Trophoblast cell (in vitro differentiated cells and primary cell): ENCODE data around the gene PAIP1. TPM values are rescaled to one million over a fixed set of nuclear protein-coding genes. Genes with fewer than 3 reads are reported as not detected.

Source experiments
- DNase-seq, 2 donors: peaks; one replicate each; pipeline ENCODE4 v3.0.0-alpha.2; 2016
- H2AFZ ChIP-seq: 2 replicates; pipeline ENCODE4 v1.6.1; 2013; ENCODE audit warnings: low read length, moderate library complexity, mild to moderate bottlenecking; ENCODE audit not compliant: insufficient read depth, poor library complexity
- H2AK5ac ChIP-seq: 2 replicates; pipeline ENCODE4 v1.6.1; 2013; ENCODE audit warnings: mild to moderate bottlenecking, low read length
- H2BK120ac ChIP-seq: 2 replicates; pipeline ENCODE4 v1.6.1; 2013; ENCODE audit warnings: low read length, mild to moderate bottlenecking, moderate library complexity; ENCODE audit not compliant: insufficient read depth, poor library complexity
- H2BK12ac ChIP-seq: 2 replicates; pipeline ENCODE4 v1.6.1; 2013; ENCODE audit warnings: mild to moderate bottlenecking, low read length, moderate library complexity
- H2BK5ac ChIP-seq: 2 replicates; pipeline ENCODE4 v1.6.1; 2013; ENCODE audit warnings: low read length, low read depth, moderate library complexity, mild to moderate bottlenecking; ENCODE audit not compliant: poor library complexity
- H3K14ac ChIP-seq: 2 replicates; pipeline ENCODE4 v1.6.1; 2013; ENCODE audit warnings: mild to moderate bottlenecking, low read length
- H3K18ac ChIP-seq: 2 replicates; pipeline ENCODE4 v1.6.1; 2013; ENCODE audit warnings: mild to moderate bottlenecking, low read length
- H3K23ac ChIP-seq: 2 replicates; pipeline ENCODE4 v1.6.1; 2013; ENCODE audit warnings: low read length
- H3K27ac ChIP-seq: 2 replicates; pipeline ENCODE4 v1.5.1; 2013; ENCODE audit warnings: low read depth, mild to moderate bottlenecking, inconsistent platforms, low read length, moderate library complexity
- H3K27me3 ChIP-seq: 2 replicates; pipeline ENCODE4 v1.6.1; 2013; ENCODE audit warnings: inconsistent platforms, mild to moderate bottlenecking, low read length, moderate library complexity; ENCODE audit not compliant: insufficient read depth
- H3K36me3 ChIP-seq, 2 experiments: 1 replicate in 1 of 2; 2 replicates in 1 of 2; pipeline ENCODE4 v1.6.1; 2013; ENCODE audit warnings: low read length in 2 of 2, mild to moderate bottlenecking in 2 of 2, moderate library complexity in 1 of 2; ENCODE audit not compliant: insufficient read depth in 2 of 2, control insufficient read depth in 1 of 2
- H3K4ac ChIP-seq: 2 replicates; pipeline ENCODE4 v1.6.1; 2013; ENCODE audit warnings: low read depth, mild to moderate bottlenecking, low read length, moderate library complexity
- H3K4me1 ChIP-seq, 2 experiments: 1 replicate in 1 of 2; 2 replicates in 1 of 2; pipeline ENCODE4 v1.6.1; 2013; ENCODE audit warnings: low read length in 2 of 2, mild to moderate bottlenecking in 2 of 2, moderate library complexity in 1 of 2; ENCODE audit not compliant: insufficient read depth in 2 of 2, control insufficient read depth in 1 of 2
- H3K4me2 ChIP-seq: 2 replicates; pipeline ENCODE4 v1.6.1; 2013; ENCODE audit warnings: inconsistent platforms, mild to moderate bottlenecking, low read length, moderate library complexity
- H3K4me3 ChIP-seq: 2 replicates; pipeline ENCODE4 v1.5.1; 2013; ENCODE audit warnings: mild to moderate bottlenecking, low read depth, low read length, inconsistent platforms
- H3K79me1 ChIP-seq: one replicate; pipeline ENCODE4 v1.6.1; 2013; ENCODE audit warnings: low read length
- H3K79me2 ChIP-seq: 2 replicates; pipeline ENCODE4 v1.6.1; 2013; ENCODE audit warnings: low read length, mild to moderate bottlenecking; ENCODE audit not compliant: control insufficient read depth, insufficient read depth, poor library complexity
- H3K9ac ChIP-seq: 2 replicates; pipeline ENCODE4 v1.6.1; 2013; ENCODE audit warnings: mild to moderate bottlenecking, low read length
- H3K9me3 ChIP-seq: 2 replicates; pipeline ENCODE4 v1.6.1; 2013; ENCODE audit warnings: low read depth, mild to moderate bottlenecking, control low read depth, inconsistent platforms, low read length; ENCODE audit not compliant: insufficient read depth
- H4K12ac ChIP-seq: 2 replicates; pipeline ENCODE4 v1.6.1; 2013; ENCODE audit warnings: low read depth, mild to moderate bottlenecking, low read length, moderate library complexity
- H4K8ac ChIP-seq: 2 replicates; pipeline ENCODE4 v1.6.1; 2013; ENCODE audit warnings: low read depth, mild to moderate bottlenecking, low read length, moderate library complexity
- H4K91ac ChIP-seq: one replicate; pipeline ENCODE4 v1.6.1; 2013; ENCODE audit warnings: low read depth, mild to moderate bottlenecking, low read length, moderate library complexity
- WGBS: extraction: QIAGEN DNeasy Blood & Tissue Kit; methylation state at CpG from one replicate; pipeline ENCODE4 v1.1.7; 2013; ENCODE audit warnings: missing lambda C conversion rate; ENCODE audit not compliant: insufficient read length, insufficient coverage; ENCODE audit errors: extremely low coverage; 5-methylcytosine and 5-hydroxymethylcytosine counted together
- polyA plus RNA-seq: library from polyadenylated mRNA; stranded (reverse); fragments of 200-250 nt; gene quantifications from 2 replicates; pipeline ENCODE4 v1.2.3, GENCODE V29; 2013

The PAIP1 gene
- polyA plus RNA-seq, result 122 and 126 TPM in 2 replicates

- peak within 1 kb of the TSS; percentile 100 for H2AFZ ChIP-seq
- H3K23ac ChIP-seq, result no peak within 1 kb of the TSS
- peaks cover 1 to 2% of the 10 kb centered on the region in 2 experiments for H3K36me3 ChIP-seq
- H3K14ac ChIP-seq, result peak within 1 kb of the TSS; percentile 100
- peak within 1 kb of the TSS; percentile 99 for H4K12ac ChIP-seq
- peak within 1 kb of the TSS; percentile 100 for H2AK5ac ChIP-seq
- WGBS, result no CpG with 5 or more reads among the region's 79 CpGs
- peak within 1 kb of the TSS; percentile 98 for H2BK5ac ChIP-seq
- peak within 1 kb of the TSS; percentile 98 for H3K4me2 ChIP-seq
- H3K9ac ChIP-seq, result peak within 1 kb of the TSS; percentile 100
- H3K79me1 ChIP-seq, result peaks cover 11% of the 10 kb centered on the region
- peak within 1 kb of the TSS; percentile 100 for H4K8ac ChIP-seq
- peaks cover 12% of the 10 kb centered on the region for H3K79me2 ChIP-seq
- H3K4me1 ChIP-seq, result peaks cover 2 to 3% of the 10 kb centered on the region in 2 experiments
- peak within 1 kb of the TSS; percentile 99 for H2BK120ac ChIP-seq
- peak within 1 kb of the TSS; percentile 35 for H2BK12ac ChIP-seq
- H3K18ac ChIP-seq, result peak within 1 kb of the TSS; percentile 100
- peak within 1 kb of the TSS; percentile 97 for H3K27ac ChIP-seq
- H4K91ac ChIP-seq, result peak within 1 kb of the TSS; percentile 99
- peak; percentile 89 to 94 for DNase-seq
- H3K4me3 ChIP-seq, result peak within 1 kb of the TSS; percentile 100
- H3K27me3 ChIP-seq, result no peaks in the 10 kb centered on the region
- H3K4ac ChIP-seq, result peak within 1 kb of the TSS; percentile 100
- no peaks in the 10 kb centered on the region for H3K9me3 ChIP-seq
These were observed at the start of gene PAIP1 for GRCh38 chr5:43556857-43557542. TSS of gene PAIP1 (minus strand) at chr5:43557077. CDS start at chr5:43556846, 231 bp downstream.

GRCh38 chr5:43606351-43606750, 49.5 kb upstream of the PAIP1 start:
- Histone ChIP-seq H3K4me2 (no peak overlapping the region), H3K23ac (no peak overlapping the region), H3K4ac (no peak overlapping the region), H3K4me3 (no peak overlapping the region), H3K79me1 (peaks cover 14% of the 10 kb centered on the region), H2BK120ac (no peak overlapping the region), H2AK5ac (no peak overlapping the region), H3K9ac (no peak overlapping the region), H4K8ac (no peak overlapping the region), H3K27ac (no peak overlapping the region), H3K14ac (no peak overlapping the region), H2AFZ (no peak overlapping the region), H3K4me1 (peaks cover 5 to 11% of the 10 kb centered on the region in 2 experiments), H4K91ac (no peak overlapping the region), H3K27me3 (no peaks in the 10 kb centered on the region), H3K9me3 (no peaks in the 10 kb centered on the region), H3K36me3 (no peaks in the 10 kb centered on the region), H2BK12ac (no peak overlapping the region), H3K79me2 (peaks cover 9% of the 10 kb centered on the region), H2BK5ac (no peak overlapping the region), H4K12ac (no peak overlapping the region), H3K18ac (no peak overlapping the region)
- DNase-seq, result no peak
- no CpG with 5 or more reads among the region's 3 CpGs for WGBS

DNA sequence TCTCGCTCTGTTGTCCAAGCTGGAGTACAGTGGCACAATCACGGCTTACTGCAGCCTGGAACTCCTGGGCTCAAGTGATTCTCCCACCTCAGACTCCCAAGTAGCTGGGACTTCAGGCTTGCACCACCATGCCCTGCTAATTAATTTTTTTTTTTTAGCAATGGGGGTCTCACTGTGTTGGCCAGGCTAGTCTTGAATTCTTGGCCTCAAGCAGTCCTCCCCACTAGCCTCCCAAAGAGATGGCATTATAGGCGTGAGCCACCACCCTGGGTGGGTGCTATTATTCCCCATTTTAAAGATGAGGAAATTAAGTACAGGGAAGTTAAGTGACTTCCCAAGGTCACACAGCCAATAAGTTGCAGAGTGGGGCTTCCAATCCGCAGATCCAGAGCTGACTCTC, 47.8 kb upstream of the PAIP1 start:
- H3K27me3 ChIP-seq, result no peaks in the 10 kb centered on the region

DNA sequence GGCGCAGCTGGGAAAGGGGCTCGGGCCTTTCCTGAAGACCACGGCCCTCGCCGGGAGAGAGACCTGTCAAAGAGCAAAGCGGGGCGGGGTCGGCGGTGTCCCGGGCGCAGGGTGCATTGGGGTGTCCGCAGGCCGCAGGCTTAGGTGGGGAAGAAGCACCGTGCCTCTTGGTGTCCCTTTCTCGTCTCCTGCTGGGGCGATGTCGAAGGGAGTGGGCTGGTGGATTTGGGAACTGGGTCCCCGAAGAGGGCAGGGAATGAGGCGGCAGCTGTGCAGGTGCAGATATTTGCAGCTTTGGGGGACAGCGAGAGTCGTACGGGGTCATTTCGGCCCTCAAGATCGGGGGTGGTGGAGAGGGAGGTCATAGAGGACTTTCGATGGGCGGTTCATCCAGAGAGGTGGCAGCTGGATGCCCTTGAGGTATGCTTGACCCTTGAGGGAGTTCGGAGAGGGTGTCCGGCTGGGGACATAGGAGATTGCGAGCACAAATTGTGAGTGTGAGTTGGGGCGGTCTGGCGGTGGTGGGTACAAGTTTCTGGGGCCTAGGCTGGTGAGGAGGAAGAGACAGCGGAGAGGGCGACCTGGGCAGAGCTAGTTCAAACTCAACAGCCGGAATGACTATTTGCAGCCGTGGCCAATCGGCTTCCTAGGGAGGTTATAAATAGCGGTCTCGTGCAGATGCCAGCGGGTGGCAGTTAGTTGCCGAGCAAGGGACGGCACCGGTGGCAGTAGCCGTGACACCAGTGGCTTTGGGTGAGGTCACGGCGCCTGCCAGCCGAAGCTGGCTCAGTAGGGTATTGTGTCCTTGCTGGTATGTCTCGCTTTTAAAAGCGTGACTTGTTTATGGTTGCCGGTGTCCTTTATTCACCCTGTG, 46.7 kb upstream of the PAIP1 start:
- Histone ChIP-seq H3K9me3 (no peaks in the 10 kb centered on the region), H3K18ac (peak overlapping the region; percentile 76), H3K27ac (no peak overlapping the region), H3K9ac (peak overlapping the region; percentile 88), H3K36me3 (no peaks in the 10 kb centered on the region), H4K91ac (peak overlapping the region; percentile 58), H3K4me2 (peak overlapping the region; percentile 96), H4K12ac (peak overlapping the region; percentile 68), H2AFZ (peak overlapping the region; percentile 12), H2BK5ac (peak overlapping the region; percentile 1), H3K4me3 (peak overlapping the region; percentile 89), H2BK12ac (peak overlapping the region; percentile 10), H2BK120ac (peak overlapping the region; percentile 18), H3K4me1 (peaks cover 5 to 11% of the 10 kb centered on the region in 2 experiments), H3K79me1 (peaks cover 14% of the 10 kb centered on the region), H3K14ac (peak overlapping the region; percentile 36), H4K8ac (peak overlapping the region; percentile 77), H2AK5ac (peak overlapping the region; percentile 0), H3K23ac (peak overlapping the region; percentile 29), H3K4ac (peak overlapping the region; percentile 42), H3K79me2 (peaks cover 9% of the 10 kb centered on the region), H3K27me3 (no peaks in the 10 kb centered on the region)
- peak; percentile 21 to 39 for DNase-seq
- WGBS, result no CpG with 5 or more reads among the region's 49 CpGs

More for the DNA sequence above, 47.8 kb upstream of the PAIP1 start:
- Histone ChIP-seq H4K8ac (no peak overlapping the region), H3K4ac (no peak overlapping the region), H2BK120ac (no peak overlapping the region), H3K4me1 (peaks cover 5 to 11% of the 10 kb centered on the region in 2 experiments), H3K9ac (no peak overlapping the region), H4K12ac (no peak overlapping the region), H3K14ac (no peak overlapping the region), H2AFZ (no peak overlapping the region), H3K18ac (no peak overlapping the region), H3K79me2 (peaks cover 9% of the 10 kb centered on the region), H3K27ac (no peak overlapping the region), H2AK5ac (no peak overlapping the region), H2BK12ac (no peak overlapping the region), H3K23ac (no peak overlapping the region), H4K91ac (no peak overlapping the region), H3K9me3 (no peaks in the 10 kb centered on the region), H3K4me3 (no peak overlapping the region), H3K4me2 (no peak overlapping the region), H2BK5ac (no peak overlapping the region), H3K36me3 (no peaks in the 10 kb centered on the region), H3K79me1 (peaks cover 14% of the 10 kb centered on the region)
- DNase-seq, result no peak
- no CpG with 5 or more reads among the region's 4 CpGs for WGBS
